Mucosa of stomach (tissue), 1 donor: ENCODE results near the gene HOXB1.
"Not testable (repeated sequence)": the region's sequence is repeated elsewhere in the genome, so short reads cannot be mapped to it uniquely, and the experiment has no call there.

Experiments used
- H3K27me3 ChIP-seq: one replicate; pipeline ENCODE4 v1.7.0; 2013; ENCODE audit warnings: mild to moderate bottlenecking, low read length; ENCODE audit not compliant: control insufficient read depth, insufficient read depth
- H3K36me3 ChIP-seq: one replicate; pipeline ENCODE4 v1.7.0; 2013; ENCODE audit warnings: low read length; ENCODE audit not compliant: control insufficient read depth, insufficient read depth
- H3K4me1 ChIP-seq: one replicate; pipeline ENCODE4 v1.7.0; 2013; ENCODE audit warnings: mild to moderate bottlenecking, low read length; ENCODE audit not compliant: control insufficient read depth, insufficient read depth
- H3K4me3 ChIP-seq: one replicate; pipeline ENCODE4 v1.7.0; 2013; ENCODE audit warnings: low read length
- H3K9ac ChIP-seq: one replicate; pipeline ENCODE4 v1.7.0; 2013; ENCODE audit warnings: mild to moderate bottlenecking, low read length, moderate library complexity
- H3K9me3 ChIP-seq: one replicate; pipeline ENCODE4 v1.7.0; 2013; ENCODE audit warnings: mild to moderate bottlenecking, low read length, moderate library complexity; ENCODE audit not compliant: control insufficient read depth
- donor health status: Pancreatic carcinoma.

The HOXB1 gene

GRCh38 chr17:48543107-48543853, 12.5 kb upstream of the HOXB1 start:
- H3K9me3 ChIP-seq = no peaks in the 10 kb centered on the region

GRCh38 chr17:48542698-48543106, 11.9 kb upstream of the HOXB1 start:
- Histone ChIP-seq H3K36me3 (no peaks in the 10 kb centered on the region), H3K27me3 (peaks cover 72% of the 10 kb centered on the region), H3K9me3 (no peaks in the 10 kb centered on the region), H3K4me3 (no peak overlapping the region), H3K9ac (peak overlapping the region; percentile 69), H3K4me1 (peaks cover 4% of the 10 kb centered on the region)

More at GRCh38 chr17:48543107-48543853, 12.5 kb upstream of the HOXB1 start:
- Histone ChIP-seq H3K27me3 (peaks cover 75% of the 10 kb centered on the region), H3K4me3 (peak overlapping the region; percentile 25), H3K4me1 (peaks cover 4% of the 10 kb centered on the region), H3K36me3 (no peaks in the 10 kb centered on the region), H3K9ac (peak overlapping the region; percentile 68)

GRCh38 chr17:48542114-48542656, 11.4 kb upstream of the HOXB1 start:
- Histone ChIP-seq H3K9ac (peak overlapping the region; percentile 69), H3K27me3 (peaks cover 70% of the 10 kb centered on the region), H3K36me3 (no peaks in the 10 kb centered on the region), H3K9me3 (no peaks in the 10 kb centered on the region), H3K4me3 (no peak overlapping the region), H3K4me1 (peaks cover 4% of the 10 kb centered on the region)

GRCh38 chr17:48541577-48542113, 10.8 kb upstream of the HOXB1 start:
- Histone ChIP-seq H3K9me3 (no peaks in the 10 kb centered on the region), H3K4me1 (peaks cover 4% of the 10 kb centered on the region), H3K4me3 (peak overlapping the region; percentile 17), H3K36me3 (no peaks in the 10 kb centered on the region), H3K9ac (peak overlapping the region; percentile 69), H3K27me3 (peaks cover 65% of the 10 kb centered on the region)

GRCh38 chr17:48541036-48541576, 10.3 kb upstream of the HOXB1 start:
- Histone ChIP-seq H3K27me3 (peaks cover 59% of the 10 kb centered on the region), H3K36me3 (no peaks in the 10 kb centered on the region), H3K9me3 (no peaks in the 10 kb centered on the region), H3K4me3 (peak overlapping the region; percentile 17), H3K9ac (peak overlapping the region; percentile 44), H3K4me1 (peaks cover 4% of the 10 kb centered on the region)

GRCh38 chr17:48540213-48540612, 9.4 kb upstream of the HOXB1 start:
- H3K4me1 ChIP-seq = peaks cover 3% of the 10 kb centered on the region
- H3K27me3 ChIP-seq = peaks cover 53% of the 10 kb centered on the region
- H3K36me3 ChIP-seq = no peaks in the 10 kb centered on the region
- H3K9me3 ChIP-seq = no peaks in the 10 kb centered on the region
- no peak overlapping the region for H3K9ac ChIP-seq
- H3K4me3 ChIP-seq = no peak overlapping the region

GRCh38 chr17:48539177-48539576, 8.4 kb upstream of the HOXB1 start:
- peaks cover 42% of the 10 kb centered on the region for H3K27me3 ChIP-seq
- no peak overlapping the region for H3K9ac ChIP-seq
- no peaks in the 10 kb centered on the region for H3K4me1 ChIP-seq
- H3K4me3 ChIP-seq = no peak overlapping the region
- H3K9me3 ChIP-seq = no peaks in the 10 kb centered on the region
- H3K36me3 ChIP-seq = no peaks in the 10 kb centered on the region

GRCh38 chr17:48537316-48537715, 6.5 kb upstream of the HOXB1 start:
- H3K4me3 ChIP-seq = no peak overlapping the region
- H3K36me3 ChIP-seq = no peaks in the 10 kb centered on the region
- H3K27me3 ChIP-seq = peaks cover 26% of the 10 kb centered on the region
- no peaks in the 10 kb centered on the region for H3K4me1 ChIP-seq
- H3K9me3 ChIP-seq = no peaks in the 10 kb centered on the region
- H3K9ac ChIP-seq = no peak overlapping the region

GRCh38 chr17:48535793-48536559, 5.2 kb upstream of the HOXB1 start:
- H3K4me3 ChIP-seq, H3K36me3 ChIP-seq, H3K9ac ChIP-seq, H3K4me1 ChIP-seq, H3K9me3 ChIP-seq: not testable (repeated sequence)
- peaks cover 24% of the 10 kb centered on the region for H3K27me3 ChIP-seq

GRCh38 chr17:48532261-48532660, 1.4 kb upstream of the HOXB1 start:
- H3K9me3 ChIP-seq = no peaks in the 10 kb centered on the region

GRCh38 chr17:48530208-48530886, 464 bp downstream of the HOXB1 start:
- no peaks in the 10 kb centered on the region for H3K4me1 ChIP-seq
- H3K27me3 ChIP-seq = peaks cover 47% of the 10 kb centered on the region
- H3K36me3 ChIP-seq = no peaks in the 10 kb centered on the region
- no peak overlapping the region for H3K4me3 ChIP-seq
- H3K9ac ChIP-seq = no peak overlapping the region
- H3K9me3 ChIP-seq = no peaks in the 10 kb centered on the region

More at GRCh38 chr17:48532261-48532660, 1.4 kb upstream of the HOXB1 start:
- Histone ChIP-seq H3K27me3 (peaks cover 34% of the 10 kb centered on the region), H3K4me1 (no peaks in the 10 kb centered on the region), H3K36me3 (no peaks in the 10 kb centered on the region), H3K4me3 (no peak overlapping the region), H3K9ac (no peak overlapping the region)
